HG02884 (cell line): ENCODE results near the gene ASPG.

Experiments
- ATAC-seq: cut with Tn5 transposase; IDR thresholded peaks from one replicate; pipeline ENCODE4 v1.9.1; 2021; ENCODE audit warnings: mild to moderate bottlenecking, moderate library complexity; ENCODE audit not compliant: unreplicated experiment

ASPG gene

DNA sequence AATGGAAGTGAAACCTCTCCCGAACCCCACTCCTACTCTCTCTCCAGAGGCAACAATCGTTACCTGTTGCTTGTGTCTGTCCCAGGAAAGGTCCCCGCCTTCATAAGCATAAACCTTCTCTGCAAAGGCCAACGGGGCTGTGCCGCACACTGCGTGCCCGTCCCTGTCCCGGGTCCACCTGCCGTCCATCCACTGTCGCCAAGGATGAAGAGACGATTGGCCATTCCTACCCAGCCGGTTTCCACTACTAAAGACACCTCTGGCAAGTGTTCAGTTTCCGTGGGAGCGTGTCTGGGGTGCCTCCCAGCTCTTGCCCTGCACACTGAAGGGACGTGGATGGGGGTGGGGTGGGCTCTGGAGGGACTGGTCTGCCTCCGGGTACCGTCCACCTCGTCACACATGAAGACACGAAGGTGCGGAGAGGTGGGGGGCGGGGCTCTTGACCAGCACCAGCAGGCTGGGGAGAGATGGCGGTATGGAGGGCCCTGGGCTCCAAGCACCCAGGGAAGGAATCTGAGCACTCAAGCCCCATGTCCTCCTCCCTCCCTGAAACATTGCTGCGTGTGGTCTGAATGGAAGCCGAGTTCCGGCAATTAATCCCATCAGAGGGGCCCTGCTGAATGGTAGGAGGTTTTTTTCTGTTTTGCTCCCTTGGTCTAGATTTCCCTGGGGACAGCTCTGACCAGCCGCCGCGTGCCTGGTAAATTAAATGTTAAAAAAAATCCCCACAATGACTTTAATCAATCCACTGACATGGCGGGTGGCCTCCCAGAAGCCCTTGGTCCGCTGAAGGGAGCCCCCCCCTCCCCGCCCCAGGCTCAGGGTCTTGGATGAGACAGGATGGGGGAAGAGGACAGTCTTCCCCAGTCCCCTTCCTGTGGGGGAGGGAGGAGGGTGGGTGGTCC lies 48.8 kb downstream of the ASPG start:
- no peak for ATAC-seq

DNA sequence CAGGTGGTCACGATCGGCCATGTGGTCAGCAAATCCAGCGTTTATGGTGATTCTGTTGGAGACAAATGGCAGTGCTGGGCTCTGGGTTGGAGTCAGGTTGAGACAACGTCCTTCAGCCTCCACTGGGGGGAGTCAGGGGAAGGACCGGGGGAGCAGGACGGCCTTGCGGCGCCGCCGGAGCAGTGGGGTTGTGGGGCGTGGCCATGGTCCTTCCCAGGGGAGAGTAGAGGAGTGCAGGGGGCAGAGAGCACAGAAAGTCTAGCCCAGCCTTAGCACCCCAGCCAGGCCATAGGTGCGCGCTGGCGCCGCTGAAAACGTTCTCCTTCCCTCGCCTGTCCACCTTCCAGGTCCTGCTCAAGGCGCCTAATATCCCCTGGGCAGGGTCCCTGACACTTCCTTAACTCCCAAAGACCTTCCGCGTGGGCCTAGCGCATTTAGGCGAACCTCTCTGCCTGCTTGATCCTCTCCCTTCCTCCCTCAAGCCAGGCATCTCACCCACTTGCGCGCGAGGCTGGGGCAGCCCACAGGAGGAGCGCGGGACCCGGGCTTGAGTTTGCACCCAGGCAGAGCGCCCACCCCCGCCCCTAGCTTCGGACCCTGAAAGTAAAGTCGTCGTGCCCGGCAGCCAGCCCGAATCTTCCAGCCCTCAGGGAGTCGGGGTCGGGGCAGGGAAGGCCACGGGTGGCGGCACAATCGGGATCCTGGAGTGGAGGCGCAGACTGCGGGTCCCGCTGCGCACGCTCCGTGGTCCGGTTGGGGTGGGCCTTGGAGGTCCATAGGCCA lies 49.8 kb downstream of the ASPG start:
- no peak for ATAC-seq

DNA sequence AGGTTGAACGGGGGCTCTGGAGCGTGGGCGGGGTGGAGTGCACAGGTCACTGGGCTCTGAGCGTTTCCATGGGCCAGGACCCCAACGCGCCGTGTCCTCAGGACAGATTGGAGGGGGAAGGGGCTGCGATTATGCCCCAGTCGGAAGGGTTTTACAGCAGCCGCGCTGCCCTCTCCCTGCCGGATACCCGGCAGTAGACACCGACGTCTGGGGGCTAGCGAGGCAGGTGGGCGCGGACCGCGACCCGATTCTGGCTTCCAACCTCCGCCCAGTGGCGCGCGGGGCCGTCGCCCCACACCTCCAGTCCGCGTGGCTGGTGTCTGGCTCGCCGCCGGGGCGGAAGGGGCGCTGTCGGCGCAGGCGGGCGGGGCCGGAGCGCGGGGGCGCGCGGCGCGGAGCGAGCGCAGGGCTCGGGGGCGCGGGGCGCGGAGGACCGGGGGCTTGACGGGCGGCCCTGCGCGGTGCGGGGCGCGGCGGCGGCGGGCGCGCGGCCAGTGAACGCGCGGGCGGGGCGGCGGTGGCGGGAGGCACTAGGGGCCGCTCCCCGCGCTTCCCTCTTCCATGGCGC lies 50.5 kb downstream of the ASPG start:
- ATAC-seq, result no peak

DNA sequence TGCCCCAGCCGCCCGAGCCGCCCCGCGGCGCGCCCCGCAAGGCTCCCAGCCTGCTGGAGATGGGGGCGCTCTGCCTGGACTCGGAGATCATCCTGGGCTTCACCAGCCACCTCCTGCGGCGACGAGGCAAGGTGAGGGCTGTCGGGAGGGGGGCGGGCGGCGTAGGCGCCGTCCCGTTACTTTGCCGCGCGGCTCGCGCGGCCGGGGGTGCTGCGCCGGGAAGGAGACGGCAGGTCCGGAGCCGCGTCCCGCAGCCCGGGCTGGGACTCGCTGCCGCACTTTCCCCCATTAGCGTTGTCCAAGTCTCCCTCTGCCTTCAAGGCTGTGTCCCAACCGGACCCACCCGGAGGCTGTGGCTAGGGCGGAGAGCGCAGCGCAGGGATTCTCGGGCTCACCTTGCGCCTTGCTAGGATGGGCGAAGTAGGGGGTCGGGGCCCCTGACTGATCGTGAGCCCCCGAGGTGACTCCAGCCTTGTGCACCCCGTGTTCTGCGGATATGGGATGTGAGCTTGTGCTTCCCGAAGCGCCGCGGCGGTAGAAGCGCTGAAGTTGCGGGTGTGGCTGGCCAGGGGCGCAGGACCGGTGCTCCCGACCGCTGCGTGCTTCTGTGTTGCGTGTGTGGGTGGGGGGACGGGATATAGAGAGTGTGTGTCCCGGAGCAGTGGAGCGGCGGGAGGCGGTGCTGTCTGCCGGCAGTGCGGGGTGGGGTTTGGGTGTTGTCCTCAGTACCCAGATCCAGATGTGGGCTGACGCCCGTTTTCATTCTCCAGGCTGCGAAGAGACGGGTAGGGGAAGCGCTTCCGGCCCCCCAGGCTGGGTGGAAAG lies 51.2 kb downstream of the ASPG start:
- ATAC-seq, result no peak

DNA sequence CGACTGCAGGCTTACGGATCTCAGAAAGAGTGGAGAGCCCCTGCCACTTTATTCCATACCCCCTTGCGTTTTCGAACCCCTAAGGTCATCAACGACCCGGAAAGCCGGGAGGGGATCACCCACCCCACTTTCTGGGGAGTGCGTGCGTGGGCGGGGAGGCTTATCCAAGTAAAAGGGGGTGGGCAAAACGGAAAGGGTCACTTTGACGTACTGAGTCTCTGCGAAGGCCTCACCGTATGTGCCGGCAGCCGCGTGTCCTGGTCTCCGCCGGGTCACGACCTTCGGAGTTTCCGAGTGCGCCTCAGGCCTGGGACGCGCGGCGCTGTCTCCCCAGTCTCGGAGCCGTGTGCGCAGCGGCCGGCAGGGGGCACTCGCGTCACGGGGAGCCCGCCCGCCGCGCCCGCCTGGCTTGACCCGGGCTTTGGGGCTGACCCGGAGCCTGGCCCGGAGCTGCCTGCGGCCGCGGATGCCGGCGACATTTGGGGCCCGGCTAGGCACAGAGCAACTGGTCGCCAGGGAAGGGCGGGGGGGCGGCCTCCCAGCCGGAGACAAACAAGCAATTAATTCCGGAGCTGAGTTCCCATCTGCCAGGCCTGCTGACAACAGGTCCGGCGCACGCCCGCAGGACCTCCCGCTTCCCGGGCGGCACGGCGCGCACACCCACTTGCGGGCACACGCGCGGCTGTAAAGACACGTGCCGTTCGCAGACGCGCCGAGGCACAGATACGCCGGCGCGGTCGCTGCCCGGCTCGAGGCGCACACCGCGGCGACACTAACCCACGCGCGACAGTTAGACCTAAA lies 52.0 kb downstream of the ASPG start:
- ATAC-seq, result no peak

DNA sequence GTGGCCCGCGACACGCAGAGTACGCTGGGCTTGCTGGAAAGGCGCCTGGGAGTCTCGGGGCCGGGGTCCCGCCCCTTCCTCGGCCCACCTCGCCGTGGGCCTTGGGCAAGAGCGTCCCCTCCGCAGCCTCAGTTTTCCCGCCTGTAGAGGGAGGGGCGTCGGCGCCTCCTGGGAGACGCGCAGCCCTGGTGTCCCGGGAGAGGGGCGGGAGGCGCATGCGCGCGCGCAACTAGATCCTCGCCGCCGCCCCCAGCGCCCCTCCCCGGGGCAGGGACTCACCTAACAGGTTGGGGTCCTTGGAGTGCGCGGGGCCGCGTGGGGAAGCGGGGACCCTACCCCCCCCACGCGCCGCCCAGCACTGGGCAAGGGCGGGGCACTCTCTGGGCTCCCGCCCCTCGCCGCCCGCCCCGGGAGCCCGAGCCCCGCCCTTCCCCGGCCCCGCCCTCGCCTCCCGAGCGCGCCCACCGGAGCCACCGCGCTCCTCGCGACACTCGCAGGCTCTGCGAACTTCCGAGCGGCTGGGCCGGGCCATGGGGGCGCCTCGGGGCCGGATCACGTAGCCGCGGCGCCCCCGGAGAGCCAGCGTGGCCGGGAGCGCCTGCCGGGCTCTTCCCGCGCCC lies 52.7 kb downstream of the ASPG start, which contains the start of gene KIF26A:
Gene KIF26A, plus strand, starts transcription at position 490 of the 620 bp plus-strand sequence. CDS start 136 bp downstream, outside the sequence.
- no peak for ATAC-seq

DNA sequence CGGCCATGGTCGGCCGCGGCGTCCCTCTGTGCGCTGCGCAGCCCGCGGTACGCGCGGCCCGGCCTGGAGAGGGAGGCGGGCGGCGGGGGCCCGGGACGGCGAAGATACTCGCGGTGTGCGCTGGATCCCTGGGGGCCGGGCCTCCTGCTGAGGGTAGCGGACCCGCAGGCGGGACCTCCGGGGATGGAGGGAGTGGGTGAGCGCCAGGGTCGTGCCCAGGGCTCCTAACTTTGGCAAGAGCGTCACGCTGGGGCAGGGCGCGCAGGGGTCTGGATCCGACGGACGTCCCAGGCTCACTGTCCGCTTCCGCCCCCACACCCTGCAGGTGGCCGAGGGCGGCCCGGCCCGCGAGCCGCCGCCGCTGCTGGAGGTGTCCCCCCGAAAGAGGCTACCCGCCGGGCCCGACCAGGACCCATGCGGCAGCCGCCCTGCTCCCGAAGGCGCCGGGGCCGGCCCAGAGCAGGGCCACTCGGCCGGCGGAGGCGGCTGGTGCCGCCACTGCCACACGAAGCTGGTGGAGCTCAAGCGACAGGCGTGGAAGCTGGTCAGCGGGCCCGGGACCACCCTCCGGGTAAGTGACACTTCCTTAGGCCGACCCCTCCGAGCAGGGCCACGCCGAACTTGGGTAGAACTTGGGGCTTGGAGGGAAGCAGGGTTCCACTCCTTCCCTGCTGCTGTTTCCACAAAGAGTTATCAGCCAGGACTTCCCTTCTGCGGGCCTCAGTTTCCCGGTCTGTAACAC lies 53.4 kb downstream of the ASPG start:
- ATAC-seq, result no peak

DNA sequence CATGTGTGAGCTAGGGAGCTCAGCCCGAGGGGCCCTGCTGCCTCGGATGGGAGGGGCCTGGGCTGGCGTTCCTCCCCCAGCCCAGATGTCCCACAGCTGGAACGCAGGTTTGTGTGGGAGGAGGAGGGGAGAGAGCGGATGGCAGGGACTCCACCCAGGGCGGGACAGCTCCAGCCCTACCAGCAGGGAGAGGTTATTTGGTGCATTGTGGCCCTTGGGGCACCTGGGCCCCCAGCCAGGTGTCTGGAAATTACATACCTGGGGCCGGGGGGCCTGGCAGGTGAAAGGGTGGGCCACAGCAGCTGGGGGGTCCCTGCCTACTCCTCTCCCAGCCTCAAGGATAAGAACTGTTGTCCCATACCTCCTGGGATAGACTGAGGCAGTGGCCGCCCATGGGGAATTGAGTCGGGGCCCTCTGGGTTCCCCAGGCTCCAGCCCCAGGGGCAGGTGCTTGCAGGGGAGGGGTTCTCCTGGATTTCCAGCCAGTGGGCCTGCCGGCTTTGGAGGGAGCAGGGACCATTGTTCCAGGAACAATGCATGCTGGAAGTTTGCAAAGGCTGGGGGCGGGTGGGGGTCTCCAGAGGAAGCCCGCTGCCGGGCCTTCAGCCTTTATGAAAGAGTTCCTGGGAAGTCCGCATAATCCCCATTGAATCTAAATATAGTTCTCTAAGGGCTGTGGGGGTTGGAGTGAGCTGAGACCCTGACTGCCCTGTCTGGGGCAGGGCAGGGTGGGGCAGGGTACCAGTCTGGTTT lies 54.1 kb downstream of the ASPG start:
- no peak for ATAC-seq

DNA sequence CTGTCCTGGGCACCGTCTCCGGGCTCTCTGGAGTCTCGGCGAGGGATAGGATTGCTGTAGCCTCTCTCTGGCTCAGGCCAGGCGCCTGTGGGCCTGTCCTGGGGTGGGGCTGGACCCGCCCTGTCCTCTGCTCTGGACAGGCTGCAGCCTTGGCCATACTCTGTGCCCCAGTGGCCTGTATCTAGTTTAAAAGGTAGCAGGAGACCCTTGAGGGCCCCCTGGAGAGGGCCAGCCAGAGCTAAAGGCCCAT lies 54.6 kb downstream of the ASPG start:
- no peak for ATAC-seq

DNA sequence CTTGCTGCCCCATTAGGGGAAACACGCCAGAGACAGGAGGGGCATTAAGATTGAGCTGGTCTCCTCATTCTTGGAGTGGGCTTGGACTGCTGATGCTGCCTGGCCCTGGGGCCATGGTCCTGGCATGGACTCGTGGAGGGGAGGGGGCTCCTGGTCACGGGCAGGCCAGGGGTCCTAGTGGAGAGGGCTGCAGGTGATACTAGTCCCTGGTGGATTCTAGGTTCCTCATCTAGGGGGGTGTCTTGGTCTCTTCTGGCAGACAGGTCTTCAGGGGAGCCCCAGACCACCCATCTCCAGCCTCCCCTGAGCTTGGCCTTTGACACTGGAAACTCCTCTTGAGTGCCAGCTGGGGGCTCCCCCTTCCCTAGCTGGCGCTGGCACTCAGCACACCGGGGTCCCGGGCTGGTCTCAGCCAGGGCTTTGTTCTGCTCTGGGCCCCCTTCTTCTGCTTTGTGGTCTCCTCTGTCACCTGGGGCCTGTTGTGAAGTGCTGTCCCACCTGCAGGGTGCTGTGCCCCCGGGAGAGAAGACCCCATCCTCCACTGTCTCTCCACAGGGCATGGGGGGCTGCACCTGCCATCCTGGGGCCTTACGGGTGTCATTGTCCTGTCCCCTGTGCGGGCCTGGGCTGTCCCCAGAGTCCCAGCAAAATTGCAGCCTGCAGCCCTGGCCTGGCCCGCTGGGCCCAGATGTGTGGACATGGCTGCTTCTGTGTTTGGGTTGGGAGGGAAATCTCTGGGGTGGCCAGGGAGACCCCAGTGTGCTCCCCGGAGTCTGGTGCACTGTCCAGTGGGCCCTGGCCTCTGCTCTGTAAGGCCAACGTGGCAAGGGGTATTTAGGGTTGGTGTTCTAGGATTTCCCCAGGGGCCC lies 55.2 kb downstream of the ASPG start:
- no peak for ATAC-seq

DNA sequence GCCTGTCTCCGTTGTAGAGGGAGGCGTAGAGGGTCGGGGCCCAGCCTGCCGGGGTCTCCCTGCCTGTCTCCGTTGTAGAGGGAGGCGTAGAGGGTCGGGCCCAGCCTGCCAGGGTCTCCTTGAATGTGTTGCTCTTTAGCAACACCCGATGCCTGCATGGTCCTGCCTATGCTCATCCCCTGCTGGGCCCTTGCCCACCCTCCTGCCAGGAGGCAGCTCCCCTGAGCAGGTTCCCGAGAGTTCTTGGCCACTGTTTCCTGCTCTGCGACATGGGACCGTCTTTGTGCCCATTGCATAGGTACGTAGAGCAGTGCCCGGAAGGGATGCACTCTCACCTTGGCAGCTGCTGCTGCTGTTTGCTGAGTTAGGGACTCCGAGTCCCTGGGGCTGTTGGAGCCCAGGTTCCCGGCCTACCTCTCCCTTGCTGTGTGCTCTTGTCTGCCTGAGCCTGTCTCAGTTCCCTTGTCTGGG lies 56.2 kb downstream of the ASPG start:
- ATAC-seq, result no peak

DNA sequence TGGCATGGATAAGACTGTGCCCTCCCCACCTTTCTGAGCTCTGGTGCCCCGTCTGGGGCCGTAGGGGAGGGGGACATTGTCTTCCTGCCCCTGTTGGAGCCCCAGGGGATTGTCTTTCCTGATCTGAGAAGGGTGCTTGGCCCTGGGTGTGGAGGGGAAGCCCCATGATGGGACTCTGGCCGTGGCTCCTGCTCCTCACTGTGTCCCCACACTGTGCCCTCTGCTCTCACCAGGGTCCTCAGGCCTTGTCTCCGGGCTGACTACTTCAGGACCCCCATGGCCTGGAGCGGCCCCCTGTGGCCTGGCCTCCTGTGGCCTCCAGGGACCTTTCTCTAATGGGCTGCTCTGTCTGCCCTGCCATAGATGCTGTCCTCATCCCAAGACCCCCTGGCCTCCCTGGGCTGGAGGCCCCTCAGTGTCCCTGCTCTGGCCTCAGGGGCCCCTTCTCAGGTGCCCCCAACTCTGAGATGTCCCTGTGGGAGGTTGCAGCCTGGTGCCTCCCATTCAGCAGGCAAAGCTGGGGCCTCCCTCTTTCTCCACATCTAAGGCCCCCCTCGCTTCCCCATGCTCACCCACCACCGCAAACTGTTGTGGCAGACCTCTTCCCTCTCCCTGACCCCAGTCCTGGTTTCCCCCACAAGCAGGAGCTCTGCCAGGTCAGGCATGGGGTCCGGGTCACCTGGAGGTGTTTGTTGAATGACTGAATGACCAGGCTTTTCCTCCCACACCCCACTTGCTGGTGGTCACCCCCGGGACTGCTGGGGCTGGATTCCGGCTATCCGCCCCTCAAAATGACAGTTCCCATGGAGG lies 56.8 kb downstream of the ASPG start:
- no peak for ATAC-seq

DNA sequence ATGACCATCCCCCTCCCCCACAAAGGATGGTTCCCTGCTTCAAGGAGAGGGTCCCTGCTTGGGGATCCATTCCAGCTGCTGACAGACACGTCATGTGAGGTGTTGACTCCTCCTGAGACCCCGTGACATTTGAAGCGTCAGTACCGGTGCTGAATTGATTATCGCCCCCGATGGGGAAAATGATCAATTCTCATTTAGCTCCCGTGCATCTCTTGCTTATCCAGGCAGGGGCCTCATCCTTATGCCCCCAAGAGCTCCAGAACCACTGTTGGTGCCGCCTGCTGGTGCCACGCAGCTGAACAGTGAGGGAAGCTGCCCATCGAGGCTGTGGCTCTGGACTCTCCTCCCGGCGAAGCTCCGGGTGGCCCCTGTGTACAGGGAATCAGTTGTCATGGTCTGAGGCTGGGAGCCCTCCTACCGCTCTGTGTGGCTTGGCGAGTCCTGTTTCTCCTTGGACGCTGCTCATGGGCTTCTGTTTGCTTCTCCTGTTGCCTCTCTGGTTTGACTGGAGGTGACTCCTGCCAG lies 57.5 kb downstream of the ASPG start:
- no peak for ATAC-seq

DNA sequence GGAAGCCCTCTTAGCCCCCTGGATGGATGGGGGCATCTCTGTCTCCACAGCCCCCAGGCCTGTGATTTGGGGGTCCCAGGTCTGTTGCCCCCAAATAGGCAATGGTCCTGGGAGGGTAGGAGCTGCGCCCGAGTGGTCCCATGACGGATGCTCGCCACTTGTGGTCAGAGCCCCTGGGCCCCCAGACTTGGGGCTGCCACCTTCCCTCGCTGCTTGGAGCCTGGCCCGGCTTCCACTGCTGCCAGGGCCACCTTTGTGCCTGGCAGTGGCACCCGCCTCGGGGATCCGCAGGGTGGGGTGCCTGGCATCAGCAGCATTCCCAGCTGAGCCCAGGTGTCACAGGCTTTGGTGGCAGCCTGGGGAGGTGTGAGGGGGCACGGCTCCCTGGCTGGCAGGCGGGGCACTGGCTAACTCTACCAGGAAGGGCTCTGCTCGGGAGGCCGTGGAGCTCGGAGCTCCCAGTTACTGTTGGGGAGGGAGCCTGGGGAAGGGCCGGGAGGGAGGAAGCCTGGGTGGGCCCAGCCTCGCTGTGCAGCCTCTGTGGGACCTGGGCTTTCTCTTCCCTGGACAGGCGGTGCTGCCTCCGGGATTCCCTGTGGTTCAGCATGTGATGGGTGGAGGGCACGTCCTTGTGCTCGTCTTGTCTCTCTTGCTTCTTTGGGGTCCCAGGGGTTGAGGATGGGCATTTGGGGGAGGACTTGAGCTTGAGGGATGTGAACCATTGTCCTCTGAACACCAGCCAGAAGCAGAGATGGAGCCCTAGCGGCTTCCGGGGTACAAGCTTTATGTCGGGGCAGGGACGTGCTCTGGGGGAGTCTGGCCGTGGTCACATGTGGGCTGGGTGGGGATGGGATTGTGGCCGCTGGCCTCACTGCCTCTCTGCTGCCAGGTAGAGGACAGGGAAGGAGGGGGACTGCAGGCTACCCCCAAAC lies 58.3 kb downstream of the ASPG start:
- ATAC-seq, result no peak

DNA sequence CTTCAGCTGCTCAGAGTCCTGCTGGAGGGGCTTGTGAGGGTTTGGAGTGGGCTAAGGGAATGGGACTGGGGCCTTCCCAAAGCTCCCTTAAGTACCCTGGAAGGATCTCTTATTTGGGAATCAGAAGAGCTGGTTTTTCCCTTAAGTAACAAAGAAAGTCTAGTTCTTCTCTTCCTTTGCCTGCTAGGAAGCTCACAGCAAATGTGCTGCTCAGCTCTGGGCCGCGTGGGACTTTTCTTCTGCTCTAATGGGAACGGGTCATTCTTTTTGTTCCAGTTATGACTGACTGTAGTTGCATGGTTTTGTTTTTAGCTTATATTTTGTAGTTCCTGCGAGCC lies 58.9 kb downstream of the ASPG start:
- no peak for ATAC-seq
